ENCODE results near the gene DPT.
A peak's percentile ranks its signal among the peaks of the same experiment; 100 is the strongest.

DPT gene

GRCh38 chr1:168717906-168718891 lies 10.8 kb downstream of the DPT start:
- no peaks in the 10 kb centered on the region for H3K36me3 ChIP-seq (ENCODE audit: insufficient read depth, low read length)

GRCh38 chr1:168714012-168714411 lies 15.0 kb downstream of the DPT start:
- H3K4me1 ChIP-seq (ENCODE audit: control insufficient read depth, insufficient read depth, low read length) = peaks cover 17% of the 10 kb centered on the region
- no peaks in the 10 kb centered on the region for H3K27me3 ChIP-seq (ENCODE audit: control insufficient read depth, insufficient read depth, low read length)
- no peak overlapping the region for H3K9ac ChIP-seq (ENCODE audit: low read depth, low read length)
- H3K36me3 ChIP-seq (ENCODE audit: insufficient read depth, low read length) = no peaks in the 10 kb centered on the region
- H3K4me3 ChIP-seq (ENCODE audit: low read length) = no peak overlapping the region
- H3K4me2 ChIP-seq (ENCODE audit: low read length) = no peak overlapping the region
- no peaks in the 10 kb centered on the region for H3K9me3 ChIP-seq (replicated peaks; ENCODE audit: low read length)

More at GRCh38 chr1:168717906-168718891, 10.8 kb downstream of the DPT start:
- H3K27me3 ChIP-seq (ENCODE audit: control insufficient read depth, insufficient read depth, low read length) = peaks cover 8% of the 10 kb centered on the region
- H3K9me3 ChIP-seq (replicated peaks; ENCODE audit: low read length) = no peaks in the 10 kb centered on the region
- H3K4me2 ChIP-seq (ENCODE audit: low read length) = no peak overlapping the region
- no peak overlapping the region for H3K4me3 ChIP-seq (ENCODE audit: low read length)
- H3K4me1 ChIP-seq (ENCODE audit: control insufficient read depth, insufficient read depth, low read length) = peaks cover 5% of the 10 kb centered on the region
- no peak overlapping the region for H3K9ac ChIP-seq (ENCODE audit: low read depth, low read length)

GRCh38 chr1:168709405-168710363 lies 19.3 kb downstream of the DPT start:
- no peaks in the 10 kb centered on the region for H3K9me3 ChIP-seq (replicated peaks; ENCODE audit: low read length)
- H3K9ac ChIP-seq (ENCODE audit: low read depth, low read length) = peak overlapping the region; percentile 78
- H3K4me2 ChIP-seq (ENCODE audit: low read length) = peak overlapping the region; percentile 64
- peak overlapping the region; percentile 49 for H3K4me3 ChIP-seq (ENCODE audit: low read length)
- H3K4me1 ChIP-seq (ENCODE audit: control insufficient read depth, insufficient read depth, low read length) = peaks cover 21% of the 10 kb centered on the region
- no peaks in the 10 kb centered on the region for H3K27me3 ChIP-seq (ENCODE audit: control insufficient read depth, insufficient read depth, low read length)
- H3K36me3 ChIP-seq (ENCODE audit: insufficient read depth, low read length) = no peaks in the 10 kb centered on the region

GRCh38 chr1:168708698-168709404 lies 20.2 kb downstream of the DPT start:
- no peaks in the 10 kb centered on the region for H3K9me3 ChIP-seq (replicated peaks; ENCODE audit: low read length)
- no peaks in the 10 kb centered on the region for H3K36me3 ChIP-seq (ENCODE audit: insufficient read depth, low read length)
- peak overlapping the region; percentile 50 for H3K9ac ChIP-seq (ENCODE audit: low read depth, low read length)
- peaks cover 21% of the 10 kb centered on the region for H3K4me1 ChIP-seq (ENCODE audit: control insufficient read depth, insufficient read depth, low read length)
- no peak overlapping the region for H3K4me3 ChIP-seq (ENCODE audit: low read length)
- no peaks in the 10 kb centered on the region for H3K27me3 ChIP-seq (ENCODE audit: control insufficient read depth, insufficient read depth, low read length)
- no peak overlapping the region for H3K4me2 ChIP-seq (ENCODE audit: low read length)

- Histone ChIP-seq H3K9ac (ENCODE audit: low read depth, low read length) (no peak overlapping the region), H3K27me3 (ENCODE audit: control insufficient read depth, insufficient read depth, low read length) (no peaks in the 10 kb centered on the region), H3K4me1 (ENCODE audit: control insufficient read depth, insufficient read depth, low read length) (peaks cover 21% of the 10 kb centered on the region), H3K36me3 (ENCODE audit: insufficient read depth, low read length) (no peaks in the 10 kb centered on the region), H3K4me3 (ENCODE audit: low read length) (no peak overlapping the region), H3K4me2 (ENCODE audit: low read length) (no peak overlapping the region), H3K9me3 (replicated peaks; ENCODE audit: low read length) (no peaks in the 10 kb centered on the region)
These were observed 22.5 kb downstream of the DPT start for GRCh38 chr1:168706391-168706992.

GRCh38 chr1:168700575-168701268 lies 28.3 kb downstream of the DPT start:
- H3K4me1 ChIP-seq (ENCODE audit: control insufficient read depth, insufficient read depth, low read length) = no peaks in the 10 kb centered on the region
- no peak overlapping the region for H3K9ac ChIP-seq (ENCODE audit: low read depth, low read length)
- no peak overlapping the region for H3K4me3 ChIP-seq (ENCODE audit: low read length)
- H3K9me3 ChIP-seq (replicated peaks; ENCODE audit: low read length) = no peaks in the 10 kb centered on the region
- H3K36me3 ChIP-seq (ENCODE audit: insufficient read depth, low read length) = no peaks in the 10 kb centered on the region
- no peaks in the 10 kb centered on the region for H3K27me3 ChIP-seq (ENCODE audit: control insufficient read depth, insufficient read depth, low read length)
- no peak overlapping the region for H3K4me2 ChIP-seq (ENCODE audit: low read length)

GRCh38 chr1:168698453-168698852 lies 30.6 kb downstream of the DPT start:
- Histone ChIP-seq H3K4me2 (ENCODE audit: low read length) (no peak overlapping the region), H3K4me1 (ENCODE audit: control insufficient read depth, insufficient read depth, low read length) (no peaks in the 10 kb centered on the region), H3K9me3 (replicated peaks; ENCODE audit: low read length) (no peaks in the 10 kb centered on the region), H3K4me3 (ENCODE audit: low read length) (no peak overlapping the region), H3K36me3 (ENCODE audit: insufficient read depth, low read length) (no peaks in the 10 kb centered on the region), H3K9ac (ENCODE audit: low read depth, low read length) (no peak overlapping the region), H3K27me3 (ENCODE audit: control insufficient read depth, insufficient read depth, low read length) (no peaks in the 10 kb centered on the region)

- Histone ChIP-seq H3K36me3 (ENCODE audit: insufficient read depth, low read length) (no peaks in the 10 kb centered on the region), H3K4me1 (ENCODE audit: control insufficient read depth, insufficient read depth, low read length) (no peaks in the 10 kb centered on the region), H3K4me3 (ENCODE audit: low read length) (no peak overlapping the region), H3K9me3 (replicated peaks; ENCODE audit: low read length) (no peaks in the 10 kb centered on the region), H3K4me2 (ENCODE audit: low read length) (no peak overlapping the region), H3K9ac (ENCODE audit: low read depth, low read length) (no peak overlapping the region), H3K27me3 (ENCODE audit: control insufficient read depth, insufficient read depth, low read length) (no peaks in the 10 kb centered on the region)
These were observed 31.5 kb downstream of the DPT start for GRCh38 chr1:168697356-168698126.

- Histone ChIP-seq H3K27me3 (ENCODE audit: control insufficient read depth, insufficient read depth, low read length) (no peaks in the 10 kb centered on the region), H3K4me1 (ENCODE audit: control insufficient read depth, insufficient read depth, low read length) (no peaks in the 10 kb centered on the region), H3K9ac (ENCODE audit: low read depth, low read length) (no peak overlapping the region), H3K36me3 (ENCODE audit: insufficient read depth, low read length) (no peaks in the 10 kb centered on the region), H3K4me2 (ENCODE audit: low read length) (no peak overlapping the region), H3K4me3 (ENCODE audit: low read length) (no peak overlapping the region), H3K9me3 (replicated peaks; ENCODE audit: low read length) (no peaks in the 10 kb centered on the region)
These were observed 32.8 kb downstream of the DPT start for GRCh38 chr1:168696125-168696760.
